ENCODE data around the gene PPAT.
A peak's percentile ranks its signal among the peaks of the same experiment; 100 is the strongest.

The PPAT gene

DNA sequence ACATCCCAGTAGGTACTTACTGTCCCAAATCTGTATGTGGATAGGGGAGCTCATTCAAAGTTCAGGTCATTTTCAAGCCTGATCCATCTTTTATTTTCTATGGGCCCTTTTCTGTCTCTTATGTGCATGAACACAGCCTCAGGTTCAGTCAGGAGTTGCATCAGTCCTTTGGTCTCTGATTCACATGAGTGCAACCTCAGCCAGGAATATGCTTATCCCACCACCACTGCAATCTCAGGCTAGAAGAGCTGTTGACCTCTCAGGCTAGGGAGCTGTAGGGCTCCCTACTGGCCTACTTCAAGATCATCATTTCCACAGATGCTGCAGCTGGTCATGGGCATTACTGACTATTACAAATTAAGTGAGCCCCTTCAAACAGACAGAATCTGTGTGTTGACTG is 75.3 kb downstream of the PPAT start:
- TF ChIP-seq, protein P1, sequence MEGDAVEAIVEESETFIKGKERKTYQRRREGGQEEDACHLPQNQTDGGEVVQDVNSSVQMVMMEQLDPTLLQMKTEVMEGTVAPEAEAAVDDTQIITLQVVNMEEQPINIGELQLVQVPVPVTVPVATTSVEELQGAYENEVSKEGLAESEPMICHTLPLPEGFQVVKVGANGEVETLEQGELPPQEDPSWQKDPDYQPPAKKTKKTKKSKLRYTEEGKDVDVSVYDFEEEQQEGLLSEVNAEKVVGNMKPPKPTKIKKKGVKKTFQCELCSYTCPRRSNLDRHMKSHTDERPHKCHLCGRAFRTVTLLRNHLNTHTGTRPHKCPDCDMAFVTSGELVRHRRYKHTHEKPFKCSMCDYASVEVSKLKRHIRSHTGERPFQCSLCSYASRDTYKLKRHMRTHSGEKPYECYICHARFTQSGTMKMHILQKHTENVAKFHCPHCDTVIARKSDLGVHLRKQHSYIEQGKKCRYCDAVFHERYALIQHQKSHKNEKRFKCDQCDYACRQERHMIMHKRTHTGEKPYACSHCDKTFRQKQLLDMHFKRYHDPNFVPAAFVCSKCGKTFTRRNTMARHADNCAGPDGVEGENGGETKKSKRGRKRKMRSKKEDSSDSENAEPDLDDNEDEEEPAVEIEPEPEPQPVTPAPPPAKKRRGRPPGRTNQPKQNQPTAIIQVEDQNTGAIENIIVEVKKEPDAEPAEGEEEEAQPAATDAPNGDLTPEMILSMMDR (conservative IDR thresholded peaks at IDR 0.05; ENCODE audit: low read length), result no peak
- H3K4me3 ChIP-seq (ENCODE audit: low read length), result no peak overlapping the region
- peak; percentile 28 for DNase-seq (ENCODE audit: low read depth)

DNA sequence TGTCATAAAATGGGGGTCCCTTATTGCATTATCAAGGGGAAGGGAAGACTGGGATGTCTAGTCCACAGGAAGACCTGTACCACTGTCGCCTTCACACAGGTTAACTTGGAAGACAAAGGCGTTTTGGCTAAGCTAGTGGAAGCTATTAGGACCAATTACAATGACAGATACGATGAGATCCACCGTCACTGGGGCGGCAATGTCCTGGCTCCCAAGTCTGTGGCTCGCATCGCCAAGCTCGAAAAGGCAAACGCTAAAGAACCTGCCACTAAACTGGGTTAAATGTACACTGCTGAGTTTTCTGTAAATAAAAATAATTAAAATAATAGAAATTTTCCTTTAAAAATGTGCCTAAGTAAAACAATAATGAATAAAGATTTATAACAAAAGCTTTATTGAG is 78.8 kb downstream of the PPAT start:
- H3K4me3 ChIP-seq (ENCODE audit: low read length), result no peak overlapping the region
- no peak for DNase-seq (ENCODE audit: low read depth)
- TF ChIP-seq, protein P1 (conservative IDR thresholded peaks at IDR 0.05; ENCODE audit: low read length), result no peak

DNA sequence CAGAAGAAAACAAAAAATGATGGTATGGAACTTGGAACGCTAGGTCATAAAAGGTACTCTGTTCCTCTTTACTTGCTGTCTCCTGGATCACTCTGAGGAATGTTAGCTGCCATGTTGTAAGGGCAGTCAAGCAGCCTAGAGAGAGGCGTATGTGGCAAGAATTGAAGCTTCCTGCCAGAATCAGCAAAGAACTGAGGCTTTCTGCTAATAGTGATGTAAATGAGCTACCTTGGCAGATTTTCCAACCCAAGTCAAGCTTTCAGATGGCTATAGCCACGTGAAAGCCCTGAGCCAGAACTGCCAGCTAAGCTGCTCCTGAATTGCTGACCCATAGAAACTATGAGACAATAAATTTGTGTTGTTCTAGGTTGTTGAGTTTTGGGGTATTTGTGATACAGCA is 86.8 kb downstream of the PPAT start:
- no peak overlapping the region for H3K4me3 ChIP-seq (ENCODE audit: low read length)
- TF ChIP-seq, protein P1 (conservative IDR thresholded peaks at IDR 0.05; ENCODE audit: low read length), result no peak
- no peak for DNase-seq (ENCODE audit: low read depth)

DNA sequence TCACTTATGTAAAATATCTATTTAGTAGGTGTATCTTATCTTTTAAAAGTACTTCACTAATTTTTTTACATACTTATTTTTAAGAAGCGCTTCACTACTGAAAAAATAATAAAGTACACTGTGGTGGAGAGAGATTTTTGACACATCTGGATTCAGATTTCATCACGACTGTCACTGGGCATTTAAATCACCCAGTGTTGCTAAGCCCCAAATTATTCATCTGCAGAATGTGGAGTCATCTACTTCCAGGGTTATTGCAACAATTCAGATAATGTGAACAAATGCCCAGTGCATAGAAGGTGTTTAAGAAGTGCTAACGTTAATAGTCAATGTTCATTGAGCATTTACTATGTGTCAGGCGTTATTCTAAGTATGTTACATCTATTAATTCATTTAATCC is 90.0 kb downstream of the PPAT start:
- TF ChIP-seq, protein P1 (conservative IDR thresholded peaks at IDR 0.05; ENCODE audit: low read length), result no peak
- DNase-seq (ENCODE audit: low read depth), result peak; percentile 48
- no peak overlapping the region for H3K4me3 ChIP-seq (ENCODE audit: low read length)

All from AG10803 (cell line).